A673 (cell line): ENCODE results near the gene C1orf94.

Experiments
- CTCF ChIP-seq: fragments of 300-800, 200-600 bp; sonication (generic); conservative IDR thresholded peaks from 2 replicates; pipeline ENCODE4 v1.5.1; 2017; ENCODE audit warnings: low read depth, mild to moderate bottlenecking, antibody characterized with exemption, low read length, moderate library complexity, mixed read lengths
- EZH2 ChIP-seq: fragments of 200-600 bp; sonication (generic); IDR thresholded peaks from 2 replicates; pipeline ENCODE4 v1.6.1; 2017; ENCODE audit warnings: borderline replicate concordance, low read depth, mild to moderate bottlenecking, mixed read lengths, antibody characterized with exemption, low read length; ENCODE audit not compliant: poor library complexity, severe bottlenecking

- TF ChIP-seq CTCF (no peak), EZH2 (no peak)
These were observed 31.9 kb upstream of the C1orf94 start for GRCh38 chr1:34144766-34145165.
